Thymus (tissue), 11 donors: ENCODE results near the gene BCAN. TPM values are rescaled to one million over a fixed set of nuclear protein-coding genes. Genes with fewer than 3 reads are reported as not detected.

Experiments
- DNase-seq, 9 donors: peaks; one replicate each; pipeline ENCODE4 v3.0.0-alpha.2; 2013; ENCODE audit warnings: low spot score in 9 of 9, low read depth in 6 of 9, missing footprints in 1 of 9
- H3K27ac ChIP-seq, 2 donors: one replicate each; pipeline ENCODE4 v1.5.1; 2013; ENCODE audit warnings: control low read depth in 1 of 2, low read depth in 1 of 2, low read length in 1 of 2, mild to moderate bottlenecking in 1 of 2, moderate library complexity in 1 of 2
- H3K27me3 ChIP-seq, 2 donors: one replicate each; pipeline ENCODE4 v1.5.1; 2013; ENCODE audit warnings: low read length in 1 of 2; ENCODE audit not compliant: control insufficient read depth in 2 of 2, insufficient read depth in 1 of 2
- H3K36me3 ChIP-seq, 2 donors: one replicate each; pipeline ENCODE4 v1.5.1; 2013; ENCODE audit warnings: low read length in 1 of 2, mild to moderate bottlenecking in 1 of 2, moderate library complexity in 1 of 2; ENCODE audit not compliant: control insufficient read depth in 2 of 2, insufficient read depth in 2 of 2
- H3K4me1 ChIP-seq, 2 donors: one replicate each; pipeline ENCODE4 v1.5.1; 2013; ENCODE audit warnings: low read length in 2 of 2; ENCODE audit not compliant: control insufficient read depth in 2 of 2, insufficient read depth in 2 of 2
- H3K4me3 ChIP-seq, 2 donors: one replicate each; pipeline ENCODE4 v1.5.1; 2013; ENCODE audit warnings: low read length in 2 of 2, control low read depth in 1 of 2, mild to moderate bottlenecking in 1 of 2
- H3K9me3 ChIP-seq, 2 donors: one replicate each; pipeline ENCODE4 v1.5.1; 2013; ENCODE audit warnings: low read length in 1 of 2, mild to moderate bottlenecking in 1 of 2; ENCODE audit not compliant: control insufficient read depth in 2 of 2, insufficient read depth in 1 of 2
- WGBS: extraction: QIAGEN DNeasy Blood & Tissue Kit; methylation state at CpG from one replicate; pipeline ENCODE4 v1.1.7; 2013; 5-methylcytosine and 5-hydroxymethylcytosine counted together
- polyA plus RNA-seq: library from polyadenylated mRNA; stranded (reverse); fragments of 200-250 nt; gene quantifications from one replicate; pipeline ENCODE4 v1.2.3, GENCODE V29; 2013
- total RNA-seq: library from RNA; stranded (reverse); fragments of 120-200 nt; gene quantifications from one replicate; pipeline ENCODE4 v1.2.4, GENCODE V29; 2013
- donor health status: healthy.

BCAN gene
- total and polyA plus RNA-seq, 2 donors, result 0.24 to 0.43 TPM

- no peak for DNase-seq
- Histone ChIP-seq H3K27ac (peak overlapping the region in 1 of 2 donors; percentile 78), H3K4me3 (no peak overlapping the region), H3K4me1 (peaks cover 8 to 41% of the 10 kb centered on the region in 2 donors), H3K27me3 (peaks cover 21 to 75% of the 10 kb centered on the region in 2 donors), H3K9me3 (no peaks in the 10 kb centered on the region), H3K36me3 (no peaks in the 10 kb centered on the region)
- WGBS, result 92% methylated on average over 12 of the region's 12 CpGs
Observed at GRCh38 chr1:156693848-156694689, 52.2 kb downstream of the BCAN start.

- Histone ChIP-seq H3K9me3 (no peaks in the 10 kb centered on the region), H3K36me3 (no peaks in the 10 kb centered on the region), H3K4me3 (no peak overlapping the region), H3K4me1 (peaks cover 5 to 35% of the 10 kb centered on the region in 2 donors), H3K27me3 (peaks cover 21 to 73% of the 10 kb centered on the region in 2 donors), H3K27ac (no peak overlapping the region)
- WGBS, result 97% methylated on average over 5 of the region's 5 CpGs
- no peak for DNase-seq
Observed at GRCh38 chr1:156694690-156694962, 52.7 kb downstream of the BCAN start.

- H3K4me1 ChIP-seq, result peaks cover 4 to 41% of the 10 kb centered on the region in 2 donors
- no peak overlapping the region for H3K27ac ChIP-seq
- DNase-seq, result no peak
- H3K4me3 ChIP-seq, result no peak overlapping the region
- peaks cover 9 to 64% of the 10 kb centered on the region in 2 donors for H3K27me3 ChIP-seq
- WGBS, result 96% methylated on average over 8 of the region's 8 CpGs
- no peaks in the 10 kb centered on the region for H3K36me3 ChIP-seq
- no peaks in the 10 kb centered on the region for H3K9me3 ChIP-seq
Observed at GRCh38 chr1:156696755-156697154, 54.8 kb downstream of the BCAN start.

GRCh38 chr1:156697481-156697880 lies 55.6 kb downstream of the BCAN start:
- H3K9me3 ChIP-seq, result no peaks in the 10 kb centered on the region
- no peaks in the 10 kb centered on the region for H3K36me3 ChIP-seq
- no peak for DNase-seq
- H3K4me3 ChIP-seq, result no peak overlapping the region
- peaks cover 4 to 34% of the 10 kb centered on the region in 2 donors for H3K4me1 ChIP-seq
- no peak overlapping the region for H3K27ac ChIP-seq
- peaks cover 6 to 60% of the 10 kb centered on the region in 2 donors for H3K27me3 ChIP-seq
- WGBS, result 91% methylated on average over 8 of the region's 8 CpGs

GRCh38 chr1:156698995-156699394 lies 57.1 kb downstream of the BCAN start:
- H3K27me3 ChIP-seq, result peaks cover 8 to 60% of the 10 kb centered on the region in 2 donors
- H3K27ac ChIP-seq, result no peak overlapping the region
- H3K4me3 ChIP-seq, result no peak overlapping the region
- no peak for DNase-seq
- peaks cover 0 to 19% of the 10 kb centered on the region in 2 donors for H3K4me1 ChIP-seq
- 80% methylated on average over 1 of the region's 1 CpG for WGBS
- no peaks in the 10 kb centered on the region for H3K9me3 ChIP-seq
- no peaks in the 10 kb centered on the region for H3K36me3 ChIP-seq

- H3K27ac ChIP-seq, result no peak overlapping the region
Observed at GRCh38 chr1:156700736-156701531, 59.0 kb downstream of the BCAN start.

GRCh38 chr1:156703336-156703735 lies 61.4 kb downstream of the BCAN start:
- no peak overlapping the region for H3K4me3 ChIP-seq

More at GRCh38 chr1:156700736-156701531, 59.0 kb downstream of the BCAN start:
- Histone ChIP-seq H3K27me3 (peaks cover 20 to 70% of the 10 kb centered on the region in 2 donors), H3K36me3 (no peaks in the 10 kb centered on the region), H3K4me3 (no peak overlapping the region), H3K4me1 (peaks cover 7 to 28% of the 10 kb centered on the region in 2 donors), H3K9me3 (no peaks in the 10 kb centered on the region)
- 69% methylated on average over 8 of the region's 8 CpGs for WGBS
- peak in 2 of 9 donors; percentile 35 to 57 for DNase-seq

GRCh38 chr1:156703741-156704140 lies 61.8 kb downstream of the BCAN start:
- Histone ChIP-seq H3K4me1 (peaks cover 14 to 47% of the 10 kb centered on the region in 2 donors), H3K36me3 (no peaks in the 10 kb centered on the region), H3K9me3 (peaks cover 0 to 5% of the 10 kb centered on the region in 2 donors), H3K27ac (no peak overlapping the region), H3K27me3 (peaks cover 22 to 85% of the 10 kb centered on the region in 2 donors), H3K4me3 (peak overlapping the region in 1 of 2 donors; percentile 34)
- 38% methylated on average over 4 of the region's 4 CpGs for WGBS
- no peak for DNase-seq

More at GRCh38 chr1:156703336-156703735, 61.4 kb downstream of the BCAN start:
- DNase-seq, result no peak
- Histone ChIP-seq H3K9me3 (peaks cover 0 to 5% of the 10 kb centered on the region in 2 donors), H3K27ac (no peak overlapping the region), H3K4me1 (peaks cover 14 to 46% of the 10 kb centered on the region in 2 donors), H3K36me3 (no peaks in the 10 kb centered on the region), H3K27me3 (peaks cover 22 to 82% of the 10 kb centered on the region in 2 donors)
- WGBS, result 86% methylated on average over 4 of the region's 4 CpGs
